Heart left ventricle (tissue), 13 donors: Measurements from ENCODE around the gene RBM20.
A peak's percentile ranks its signal among the peaks of the same experiment; 100 is the strongest.

Experiments
- POLR2A ChIP-seq, 2 donors: fragments of 450-650 bp; IDR thresholded peaks; one replicate each; pipeline ENCODE4 v1.6.1; 2017; ENCODE audit warnings: antibody characterized with exemption in 2 of 2, mild to moderate bottlenecking in 2 of 2, moderate library complexity in 2 of 2
- TF ChIP-seq, protein P1 (sequence below), 12 donors: fragments of 200-600 bp; sonication (generic) in 4 of 12; IDR thresholded peaks; one replicate each; pipeline versions ENCODE4 v1.5.0 to v1.8.0; 2018 to 2022; ENCODE audit warnings: antibody characterized with exemption in 12 of 12, mild to moderate bottlenecking in 5 of 12
- donor health status: ischemic (EF 13 %, LVEDD 7.1; RV severe dilation, severe dysfunction).
- donor health status: DM: no; HTN: yes; CAD: no.
- donor health status: DM: no; HTN: no; CAD: no.
- donor health status: ischemic (EF 25% LVEDD 6.9; RV normal size, moderate dysfunction).
- donor health status: ischemic (EF 25% LVEDD 5.7; RV mildly dilated, moderate dysfunction).
- donor health status: ischemic (EF 35%, LVEDD 5.7; RV mildly dilated, moderate dysfunction).
- donor health status: nonischemic (EF 11% LVEDD 7.7; RV severe dilation, severe dysfunction).
- donor health status: DM: yes; HTN: yes; CAD: no.
- donor health status: PGD.
- donor health status: ischemic (EF 29% LVEDD 5.4; RV normal size, mild dysfunction).
- donor health status: nonischemic (EF 23%, LVEDD 6.1; RV moderate dilation, normal function).

DNA sequence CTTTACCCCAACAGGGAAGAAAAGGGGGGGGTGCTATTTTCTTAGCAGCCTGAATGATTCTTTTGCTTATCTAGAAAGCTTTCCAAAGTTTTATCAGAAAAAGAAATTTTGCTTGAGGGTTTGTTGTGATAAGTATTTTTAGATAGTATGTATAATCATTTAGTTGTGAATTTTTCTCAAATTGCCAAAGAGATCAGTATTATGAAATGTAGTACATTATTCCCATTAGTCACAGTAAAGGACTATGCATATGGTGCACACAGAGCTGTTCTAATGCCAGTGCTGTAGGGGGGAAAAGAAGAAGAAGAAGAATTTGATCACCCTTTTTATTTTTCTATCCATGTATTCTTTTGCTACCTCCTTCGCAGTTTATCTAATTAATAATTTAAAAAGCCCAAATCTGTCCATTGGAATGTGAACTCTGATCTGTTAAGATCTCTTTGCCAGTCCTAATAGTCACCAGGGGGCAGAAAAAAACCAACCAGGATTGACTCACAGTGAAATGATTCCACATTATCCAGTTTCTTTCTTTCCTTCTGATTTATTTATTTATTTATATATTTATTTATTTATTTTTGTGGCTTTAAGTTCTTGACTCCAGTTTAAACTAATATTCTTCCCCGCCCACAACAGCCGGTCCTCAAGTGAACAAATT, 4.7 kb downstream of the RBM20 start:
- no peak for TF ChIP-seq POLR2A (IDR thresholded peaks at IDR 0.05)
- TF ChIP-seq, protein P1, sequence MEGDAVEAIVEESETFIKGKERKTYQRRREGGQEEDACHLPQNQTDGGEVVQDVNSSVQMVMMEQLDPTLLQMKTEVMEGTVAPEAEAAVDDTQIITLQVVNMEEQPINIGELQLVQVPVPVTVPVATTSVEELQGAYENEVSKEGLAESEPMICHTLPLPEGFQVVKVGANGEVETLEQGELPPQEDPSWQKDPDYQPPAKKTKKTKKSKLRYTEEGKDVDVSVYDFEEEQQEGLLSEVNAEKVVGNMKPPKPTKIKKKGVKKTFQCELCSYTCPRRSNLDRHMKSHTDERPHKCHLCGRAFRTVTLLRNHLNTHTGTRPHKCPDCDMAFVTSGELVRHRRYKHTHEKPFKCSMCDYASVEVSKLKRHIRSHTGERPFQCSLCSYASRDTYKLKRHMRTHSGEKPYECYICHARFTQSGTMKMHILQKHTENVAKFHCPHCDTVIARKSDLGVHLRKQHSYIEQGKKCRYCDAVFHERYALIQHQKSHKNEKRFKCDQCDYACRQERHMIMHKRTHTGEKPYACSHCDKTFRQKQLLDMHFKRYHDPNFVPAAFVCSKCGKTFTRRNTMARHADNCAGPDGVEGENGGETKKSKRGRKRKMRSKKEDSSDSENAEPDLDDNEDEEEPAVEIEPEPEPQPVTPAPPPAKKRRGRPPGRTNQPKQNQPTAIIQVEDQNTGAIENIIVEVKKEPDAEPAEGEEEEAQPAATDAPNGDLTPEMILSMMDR (IDR thresholded peaks at IDR 0.05), result peak in 4 of 12 donors; percentile 19 to 27 (median 24)
